HL-60 (cell line): ENCODE measurements around the gene BBS2.
"Not testable (repeated sequence)": the region's sequence is repeated elsewhere in the genome, so short reads cannot be mapped to it uniquely, and the experiment has no call there.

ENCODE experiments used
- CTCF ChIP-seq: IDR thresholded peaks from one replicate; pipeline ENCODE4 v1.5.1; 2011; ENCODE audit warnings: low read length, control low read depth, inconsistent platforms; ENCODE audit not compliant: insufficient read depth
- GABPA ChIP-seq: IDR thresholded peaks from 2 replicates; pipeline ENCODE4 v1.6.1; 2012; ENCODE audit warnings: low read depth

DNA sequence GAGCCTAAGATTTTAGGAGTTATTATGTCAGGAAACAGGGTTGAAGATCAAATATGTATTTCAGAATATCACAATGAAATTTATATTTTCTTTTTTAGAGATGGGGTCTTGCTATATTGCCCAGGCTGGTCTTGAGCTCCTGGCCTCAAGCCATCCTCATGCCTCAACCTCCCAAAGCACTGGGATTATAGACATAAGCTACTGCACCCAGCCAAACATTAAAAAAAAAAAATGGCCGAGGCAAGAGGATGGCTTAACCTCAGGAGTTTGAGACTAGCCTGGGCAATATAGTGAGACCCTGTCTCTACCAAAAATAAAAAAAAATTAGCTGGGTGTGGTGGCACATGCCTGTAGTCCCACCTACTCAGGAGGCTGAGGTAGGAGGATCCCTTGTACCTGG lies 31.0 kb downstream of the BBS2 start:
- not testable (repeated sequence) for TF ChIP-seq CTCF, GABPA
